ENCODE data around the gene PIK3R2. TPM values are rescaled to one million over a fixed set of nuclear protein-coding genes. Genes with fewer than 3 reads are reported as not detected.
"Not testable (repeated sequence)": the region's sequence is repeated elsewhere in the genome, so short reads cannot be mapped to it uniquely, and the experiment has no call there.

PIK3R2 gene
- total RNA-seq, 1 donor from 2014 or later: 19.9 TPM

GRCh38 chr19:18157465-18158063 lies 4.6 kb downstream of the PIK3R2 start:
- TF ChIP-seq, protein P1, sequence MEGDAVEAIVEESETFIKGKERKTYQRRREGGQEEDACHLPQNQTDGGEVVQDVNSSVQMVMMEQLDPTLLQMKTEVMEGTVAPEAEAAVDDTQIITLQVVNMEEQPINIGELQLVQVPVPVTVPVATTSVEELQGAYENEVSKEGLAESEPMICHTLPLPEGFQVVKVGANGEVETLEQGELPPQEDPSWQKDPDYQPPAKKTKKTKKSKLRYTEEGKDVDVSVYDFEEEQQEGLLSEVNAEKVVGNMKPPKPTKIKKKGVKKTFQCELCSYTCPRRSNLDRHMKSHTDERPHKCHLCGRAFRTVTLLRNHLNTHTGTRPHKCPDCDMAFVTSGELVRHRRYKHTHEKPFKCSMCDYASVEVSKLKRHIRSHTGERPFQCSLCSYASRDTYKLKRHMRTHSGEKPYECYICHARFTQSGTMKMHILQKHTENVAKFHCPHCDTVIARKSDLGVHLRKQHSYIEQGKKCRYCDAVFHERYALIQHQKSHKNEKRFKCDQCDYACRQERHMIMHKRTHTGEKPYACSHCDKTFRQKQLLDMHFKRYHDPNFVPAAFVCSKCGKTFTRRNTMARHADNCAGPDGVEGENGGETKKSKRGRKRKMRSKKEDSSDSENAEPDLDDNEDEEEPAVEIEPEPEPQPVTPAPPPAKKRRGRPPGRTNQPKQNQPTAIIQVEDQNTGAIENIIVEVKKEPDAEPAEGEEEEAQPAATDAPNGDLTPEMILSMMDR (conservative IDR thresholded peaks at IDR 0.05; ENCODE audit: low read depth, low read length): no peak
- DNase-seq (ENCODE audit: low read depth): no peak
- no peak overlapping the region for H3K4me3 ChIP-seq (ENCODE audit: low read depth, low read length)

GRCh38 chr19:18158467-18158866 lies 5.5 kb downstream of the PIK3R2 start:
- no peak overlapping the region for H3K4me3 ChIP-seq (ENCODE audit: low read depth, low read length)
- TF ChIP-seq, protein P1 (conservative IDR thresholded peaks at IDR 0.05; ENCODE audit: low read depth, low read length): no peak
- no peak for DNase-seq (ENCODE audit: low read depth)

- DNase-seq (ENCODE audit: low read depth); H3K4me3 ChIP-seq (ENCODE audit: low read depth, low read length): not testable (repeated sequence)
Measured at GRCh38 chr19:18159059-18159616, 6.2 kb downstream of the PIK3R2 start.

GRCh38 chr19:18159810-18160209 lies 6.8 kb downstream of the PIK3R2 start:
- DNase-seq (ENCODE audit: low read depth): no peak
- H3K4me3 ChIP-seq (ENCODE audit: low read depth, low read length): no peak overlapping the region
- TF ChIP-seq, protein P1 (conservative IDR thresholded peaks at IDR 0.05; ENCODE audit: low read depth, low read length): no peak

DNA sequence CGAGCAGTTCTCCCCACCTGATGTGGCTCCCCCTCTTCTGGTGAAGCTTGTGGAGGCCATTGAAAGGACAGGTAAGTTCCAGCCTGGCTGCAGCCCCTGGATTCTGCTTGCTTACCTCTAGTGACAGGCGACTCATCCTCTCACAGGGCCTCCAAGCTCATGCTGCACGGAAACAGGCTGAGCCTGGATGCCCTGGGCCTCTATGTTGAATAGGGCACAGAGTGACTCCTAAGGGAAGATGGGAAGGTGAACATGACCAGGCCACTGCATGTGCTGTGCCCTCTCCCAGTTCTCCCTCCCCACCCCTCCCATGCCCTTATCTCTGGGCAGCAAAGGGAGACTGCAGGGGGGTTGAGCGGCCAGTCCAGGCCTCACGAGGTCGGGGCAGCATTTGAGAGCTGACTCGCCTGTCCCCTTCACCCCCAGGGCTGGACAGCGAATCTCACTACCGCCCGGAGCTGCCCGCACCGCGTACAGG lies 7.6 kb downstream of the PIK3R2 start:
- no peak for DNase-seq (ENCODE audit: low read depth)
- TF ChIP-seq, protein P1 (conservative IDR thresholded peaks at IDR 0.05; ENCODE audit: low read depth, low read length): no peak
- H3K4me3 ChIP-seq (ENCODE audit: low read depth, low read length): peak overlapping the region; percentile 35

DNA sequence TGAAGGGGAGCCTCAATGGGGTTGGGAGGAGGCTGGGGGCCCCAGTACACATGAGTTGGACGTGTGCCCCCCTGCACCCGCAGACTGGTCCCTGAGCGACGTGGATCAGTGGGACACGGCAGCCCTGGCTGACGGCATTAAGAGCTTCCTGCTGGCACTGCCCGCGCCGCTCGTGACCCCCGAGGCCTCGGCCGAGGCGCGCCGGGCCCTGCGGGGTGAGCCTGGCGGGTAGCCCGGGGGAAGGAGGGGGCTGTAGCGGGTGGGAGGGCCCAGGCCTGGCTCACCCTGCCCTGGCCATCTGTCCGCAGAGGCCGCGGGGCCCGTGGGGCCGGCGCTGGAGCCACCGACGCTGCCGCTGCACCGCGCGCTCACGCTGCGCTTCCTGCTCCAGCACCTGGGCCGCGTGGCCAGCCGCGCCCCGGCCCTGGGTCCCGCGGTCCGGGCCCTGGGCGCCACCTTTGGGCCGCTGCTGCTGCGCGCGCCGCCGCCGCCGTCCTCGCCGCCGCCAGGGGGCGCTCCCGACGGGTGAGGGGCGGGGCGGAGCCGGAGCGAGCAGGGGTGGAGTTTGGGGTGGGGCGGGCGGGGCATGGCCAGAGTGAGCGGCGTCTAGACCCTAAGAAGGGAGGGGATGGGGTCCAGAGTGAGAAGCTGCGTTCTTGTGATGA lies 8.1 kb downstream of the PIK3R2 start:
- TF ChIP-seq, protein P1 (conservative IDR thresholded peaks at IDR 0.05; ENCODE audit: low read depth, low read length): peak; percentile 43
- H3K4me3 ChIP-seq (ENCODE audit: low read depth, low read length): peak overlapping the region; percentile 35
- DNase-seq (ENCODE audit: low read depth): no peak

DNA sequence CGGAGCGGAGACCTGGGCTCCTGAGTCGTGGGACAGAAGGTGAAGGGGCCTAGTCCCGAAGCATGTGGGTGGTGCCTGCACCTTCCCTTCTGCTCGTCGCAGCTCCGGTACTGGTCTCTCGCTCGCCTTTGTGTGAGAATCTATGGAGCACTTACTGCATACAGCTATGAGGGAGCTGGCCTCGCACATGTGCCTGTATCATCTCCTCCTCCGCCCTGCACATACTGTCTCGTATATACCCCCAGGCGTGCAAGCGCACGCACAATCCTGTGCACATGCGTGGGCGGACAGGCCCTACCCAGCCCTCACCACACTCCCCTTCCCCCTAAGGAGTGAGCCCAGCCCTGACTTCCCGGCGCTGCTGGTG lies 8.7 kb downstream of the PIK3R2 start:
- H3K4me3 ChIP-seq (ENCODE audit: low read depth, low read length): no peak overlapping the region
- no peak for DNase-seq (ENCODE audit: low read depth)
- TF ChIP-seq, protein P1 (conservative IDR thresholded peaks at IDR 0.05; ENCODE audit: low read depth, low read length): no peak

Measured in epithelial cell of proximal tubule (primary cell).